IMR-90 (cell line): ENCODE data around the gene DNASE1L1. TPM values are rescaled to one million over a fixed set of nuclear protein-coding genes. Genes with fewer than 3 reads are reported as not detected.

Experiments used
- ATAC-seq: fragments of 200-7000 bp; cut with Tn5 transposase; 2 replicates; pipeline ENCODE4 v1.9.1; 2020; ENCODE audit warnings: low read depth, mild to moderate bottlenecking, moderate library complexity
- BruUV-seq: library from RNA; stranded (reverse); fragments of 400-500 nt; replicated peaks from 2 replicates; lab custom pipeline; 2021; lab: Mats Ljungman, UMichigan
- CTCF ChIA-PET: fragments of 300-600 bp; formaldehyde crosslinking; extraction: SDS; loops from one replicate; lab custom pipeline; 2021; ENCODE audit warnings: antibody characterized with exemption; lab: Yijun Ruan, JAX
- POLR2A ChIA-PET: fragments of 300-600 bp; sonication (Branson Sonifier 250); formaldehyde crosslinking; loops from one replicate; lab custom pipeline; 2022; ENCODE audit warnings: antibody characterized with exemption; ENCODE audit not compliant: unreplicated experiment; lab: Charles Lee
- DNase-seq: peaks from one replicate; pipeline ENCODE4 v3.0.0; 2013
- H2AFZ ChIP-seq: replicated peaks from 2 replicates; pipeline ENCODE3; 2013; ENCODE audit warnings: low read length, mild to moderate bottlenecking; ENCODE audit not compliant: poor library complexity
- H2AK5ac ChIP-seq: 2 replicates; pipeline ENCODE4 v1.6.1; 2013; ENCODE audit warnings: low read depth, low read length, inconsistent platforms
- H2AK9ac ChIP-seq: replicated peaks from 2 replicates; pipeline ENCODE3; 2013; ENCODE audit warnings: mild to moderate bottlenecking, low read depth, low read length, moderate library complexity; ENCODE audit not compliant: poor library complexity
- H2BK120ac ChIP-seq: 2 replicates; pipeline ENCODE4 v1.6.1; 2013; ENCODE audit warnings: low read depth, low read length, inconsistent platforms
- H2BK15ac ChIP-seq: 3 replicates; pipeline ENCODE4 v1.6.1; 2013; ENCODE audit warnings: low read depth, low read length, inconsistent platforms
- H2BK20ac ChIP-seq: 2 replicates; pipeline ENCODE4 v1.6.1; 2013; ENCODE audit warnings: low read depth, mild to moderate bottlenecking, inconsistent platforms, low read length, moderate library complexity
- H2BK5ac ChIP-seq: 2 replicates; pipeline ENCODE4 v1.6.1; 2013; ENCODE audit warnings: mild to moderate bottlenecking, low read depth, low read length, inconsistent platforms; ENCODE audit not compliant: poor library complexity, severe bottlenecking
- H3K14ac ChIP-seq: replicated peaks from 2 replicates; pipeline ENCODE4 v1.6.1; 2013; ENCODE audit warnings: low read depth, low read length, inconsistent platforms
- H3K18ac ChIP-seq: 2 replicates; pipeline ENCODE4 v1.6.1; 2013; ENCODE audit warnings: low read depth, low read length, control low read depth
- H3K23ac ChIP-seq: 2 replicates; pipeline ENCODE4 v1.6.1; 2013; ENCODE audit warnings: low read depth, low read length, inconsistent platforms
- H3K27ac ChIP-seq: 2 replicates; pipeline ENCODE4 v1.5.1; 2013; ENCODE audit warnings: mild to moderate bottlenecking, control low read depth, low read length; ENCODE audit not compliant: insufficient read depth
- H3K27me3 ChIP-seq: 2 replicates; pipeline ENCODE4 v1.6.1; 2013; ENCODE audit warnings: low read length; ENCODE audit not compliant: control insufficient read depth, insufficient read depth
- H3K36me3 ChIP-seq: 2 replicates; pipeline ENCODE4 v1.6.1; 2013; ENCODE audit warnings: low read length, mixed read lengths; ENCODE audit not compliant: control insufficient read depth, insufficient read depth
- H3K4ac ChIP-seq: 2 replicates; pipeline ENCODE4 v1.6.1; 2013; ENCODE audit warnings: low read depth, low read length, inconsistent platforms
- H3K4me1 ChIP-seq: 2 replicates; pipeline ENCODE4 v1.6.1; 2013; ENCODE audit warnings: low read length, mixed read lengths; ENCODE audit not compliant: control insufficient read depth, insufficient read depth
- H3K4me2 ChIP-seq: 2 replicates; pipeline ENCODE4 v1.6.1; 2013; ENCODE audit warnings: low read depth, mild to moderate bottlenecking, control low read depth, low read length, moderate library complexity
- H3K4me3 ChIP-seq: 2 replicates; pipeline ENCODE4 v1.5.1; 2013; ENCODE audit warnings: low read depth, mild to moderate bottlenecking, control low read depth, low read length, moderate library complexity; ENCODE audit not compliant: insufficient read depth
- H3K56ac ChIP-seq: 2 replicates; pipeline ENCODE4 v1.6.1; 2013; ENCODE audit warnings: low read length, inconsistent platforms; ENCODE audit not compliant: insufficient read depth; ENCODE audit errors: extremely low read depth
- H3K79me1 ChIP-seq, 2 experiments: 2 replicates each; pipeline ENCODE4 v1.6.1; 2013; ENCODE audit warnings: low read length in 2 of 2, inconsistent platforms in 1 of 2, low read depth in 1 of 2
- H3K9ac ChIP-seq: 2 replicates; pipeline ENCODE4 v1.6.1; 2013; ENCODE audit warnings: low read depth, low read length, control low read depth
- H3K9me1 ChIP-seq: 2 replicates; pipeline ENCODE4 v1.6.1; 2013; ENCODE audit warnings: low read length, inconsistent platforms; ENCODE audit not compliant: insufficient read depth
- H3K9me3 ChIP-seq: 2 replicates; pipeline ENCODE4 v1.6.1; 2013; ENCODE audit warnings: low read length; ENCODE audit not compliant: control insufficient read depth, insufficient read depth
- H4K20me1 ChIP-seq: 2 replicates; pipeline ENCODE4 v1.6.1; 2013; ENCODE audit warnings: low read length, inconsistent platforms; ENCODE audit not compliant: insufficient read depth
- H4K5ac ChIP-seq: 2 replicates; pipeline ENCODE4 v1.6.1; 2013; ENCODE audit warnings: mild to moderate bottlenecking, low read depth, low read length, control low read depth
- H4K8ac ChIP-seq, 2 experiments: 2 replicates each; pipeline ENCODE4 v1.6.1; 2013; ENCODE audit warnings: low read depth in 2 of 2, low read length in 2 of 2, control low read depth in 1 of 2, inconsistent platforms in 1 of 2
- H4K91ac ChIP-seq: 2 replicates; pipeline ENCODE4 v1.6.1; 2013; ENCODE audit warnings: low read depth, low read length, inconsistent platforms; ENCODE audit not compliant: insufficient read depth
- BHLHE40 ChIP-seq: fragments of 150-350 bp; IDR thresholded peaks from 2 replicates; pipeline ENCODE4 v1.6.1; 2016; ENCODE audit warnings: mild to moderate bottlenecking, low read depth, low read length
- CHD1 ChIP-seq: IDR thresholded peaks from 2 replicates; pipeline ENCODE4 v1.6.1; 2012; ENCODE audit warnings: low read depth, low read length, improper control_type of control experiment
- MAZ ChIP-seq: IDR thresholded peaks from 2 replicates; pipeline ENCODE4 v1.6.1; 2012; ENCODE audit warnings: low read depth, mild to moderate bottlenecking, low read length, improper control_type of control experiment, moderate library complexity, borderline replicate concordance
- NFE2L2 ChIP-seq: fragments of 150-350 bp; IDR thresholded peaks from 2 replicates; pipeline ENCODE4 v1.6.1; 2016; ENCODE audit warnings: low read depth, mild to moderate bottlenecking, low read length
- RAD21 ChIP-seq: IDR thresholded peaks from 2 replicates; pipeline ENCODE4 v1.6.1; 2012; ENCODE audit warnings: low read length, improper control_type of control experiment
- RCOR1 ChIP-seq: IDR thresholded peaks from 2 replicates; pipeline ENCODE4 v1.6.1; 2012; ENCODE audit warnings: mild to moderate bottlenecking, low read length, improper control_type of control experiment; ENCODE audit not compliant: insufficient replicate concordance
- RFX5 ChIP-seq: IDR thresholded peaks from 2 replicates; pipeline ENCODE4 v1.8.0; 2012; ENCODE audit warnings: low read depth, mild to moderate bottlenecking, low read length, moderate library complexity
- SMC3 ChIP-seq: fragments of 150-350 bp; IDR thresholded peaks from 2 replicates; pipeline ENCODE4 v1.6.1; 2016; ENCODE audit warnings: low read depth, mild to moderate bottlenecking, antibody characterized with exemption, low read length, moderate library complexity
- WGBS, 2 experiments: methylation state at CpG; one replicate each; pipeline versions ENCODE4 v1.1.5 to v1.1.7; 2013; ENCODE audit warnings: missing lambda C conversion rate in 2 of 2; ENCODE audit not compliant: insufficient read length in 1 of 2; ENCODE audit errors: extremely low coverage in 2 of 2; 5-methylcytosine and 5-hydroxymethylcytosine counted together
- dilution Hi-C: fragments of 300-500 bp; cut with HindIII; formaldehyde crosslinking; loops from one replicate; pipeline ENCODE4 v1.14.3; 2018; ENCODE audit warnings: low sequenced_read_pairs; ENCODE audit not compliant: unreplicated experiment
- in situ Hi-C: fragments of 300-500 bp; cut with MboI; formaldehyde crosslinking; loops from 3 replicates; pipeline ENCODE4 v1.14.3; 2019; ENCODE audit warnings: low sequenced_read_pairs, inconsistent platforms, mixed read lengths
- intact Hi-C: fragments of 100-400 bp; cut with micrococcal nuclease; formaldehyde crosslinking; loops from 2 replicates; pipeline ENCODE4 v1.10.0; 2022
- polyA plus RNA-seq, 3 experiments: library from polyadenylated mRNA; depleted of rRNA; stranded (reverse); fragments of >200 nt; gene quantifications; 2 replicates each; pipeline ENCODE4 v1.2.3, GENCODE V29; 2012; ENCODE audit warnings: low replicate concordance in 1 of 3
- total RNA-seq: library from RNA; depleted of rRNA; stranded (reverse); fragments of >200 nt; gene quantifications from 2 replicates; pipeline ENCODE4 v1.2.3, GENCODE V29; 2012
- TF ChIP-seq, protein P1 (sequence below): fragments of 150-350 bp; IDR thresholded peaks from 2 replicates; pipeline ENCODE4 v1.6.1; 2017; ENCODE audit warnings: mild to moderate bottlenecking, antibody characterized with exemption, low read length, low read depth
- TF ChIP-seq, protein P2 (sequence below): fragments of 150-350 bp; IDR thresholded peaks from 2 replicates; pipeline ENCODE4 v1.6.1; 2016; ENCODE audit warnings: low read depth, mild to moderate bottlenecking, low read length, moderate library complexity, borderline replicate concordance

Gene DNASE1L1
- total and polyA plus RNA-seq, 2 of the 4 experiments (the other 2 are of a cell fraction): 51.4 to 55.5 TPM

DNA sequence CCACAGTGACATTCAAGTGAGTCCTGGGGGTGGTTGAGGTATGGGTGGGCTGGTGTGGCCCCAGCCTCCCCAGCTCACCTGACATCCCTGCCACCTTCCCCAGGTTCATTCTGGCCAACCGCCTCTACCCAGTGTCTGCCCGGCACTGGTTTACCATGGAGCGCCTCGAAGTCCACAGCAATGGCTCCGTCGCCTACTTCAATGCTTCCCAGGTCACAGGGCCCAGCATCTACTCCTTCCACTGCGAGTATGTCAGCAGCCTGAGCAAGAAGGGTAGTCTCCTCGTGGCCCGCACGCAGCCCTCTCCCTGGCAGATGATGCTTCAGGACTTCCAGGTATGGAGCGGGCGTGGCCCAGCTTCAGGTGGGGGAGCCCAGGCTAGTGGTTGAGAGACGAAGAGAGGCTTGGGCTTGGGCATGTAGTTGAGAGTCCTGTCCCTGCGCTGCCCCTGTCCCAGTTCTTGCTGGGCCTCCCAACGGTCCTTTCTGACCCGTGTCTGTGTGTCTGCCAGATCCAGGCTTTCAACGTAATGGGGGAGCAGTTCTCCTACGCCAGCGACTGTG lies 26.2 kb upstream of the DNASE1L1 start:
- POLR2A ChIA-PET: no interaction called here
- peak overlapping the region; percentile 16 for H2AK9ac ChIP-seq
- H4K8ac ChIP-seq: no peak overlapping the region
- no peaks in the 10 kb centered on the region for H3K27me3 ChIP-seq
- no peak for DNase-seq
- no peak overlapping the region for H2AK5ac ChIP-seq
- no peak overlapping the region for H3K9ac ChIP-seq
- H2AFZ ChIP-seq: no peak overlapping the region
- peaks cover 21% of the 10 kb centered on the region for H4K20me1 ChIP-seq
- peaks cover 3% of the 10 kb centered on the region for H3K4me1 ChIP-seq
- H3K27ac ChIP-seq: no peak overlapping the region
- no peak overlapping the region for H3K56ac ChIP-seq
- H3K18ac ChIP-seq: no peak overlapping the region
- H2BK5ac ChIP-seq: no peak overlapping the region
- H3K79me1 ChIP-seq: peaks cover 0 to 16% of the 10 kb centered on the region in 2 experiments; a peak in 2 of 4 replicates
- no TSS peak for BruUV-seq
- H3K9me1 ChIP-seq: no peaks in the 10 kb centered on the region
- H4K5ac ChIP-seq: no peak overlapping the region
- H3K9me3 ChIP-seq: no peaks in the 10 kb centered on the region
- no peak for ATAC-seq
- H4K91ac ChIP-seq: no peak overlapping the region
- in situ Hi-C loops (no loop called here), dilution Hi-C loops (no loop called here), intact Hi-C loops (no loop called here)
- H3K23ac ChIP-seq: no peak overlapping the region
- H3K14ac ChIP-seq: no peak overlapping the region
- CTCF ChIA-PET: no interaction called here
- H2BK120ac ChIP-seq: no peak overlapping the region
- H3K4ac ChIP-seq: no peak overlapping the region
- 95% methylated on average over 6 of the region's 19 CpGs; no CpG with 5 or more reads in 1 of the 2 experiments for WGBS, 2 experiments
- no peak overlapping the region for H3K4me2 ChIP-seq
- H2BK15ac ChIP-seq: no peak overlapping the region
- H2BK20ac ChIP-seq: no peak overlapping the region
- peaks cover 43% of the 10 kb centered on the region for H3K36me3 ChIP-seq
- no peak for TF ChIP-seq SMC3
- no peak for TF ChIP-seq RFX5
- TF ChIP-seq CHD1: no peak
- TF ChIP-seq RAD21: no peak
- TF ChIP-seq BHLHE40: no peak
- TF ChIP-seq RCOR1: no peak
- no peak for TF ChIP-seq MAZ
- TF ChIP-seq, protein P1, sequence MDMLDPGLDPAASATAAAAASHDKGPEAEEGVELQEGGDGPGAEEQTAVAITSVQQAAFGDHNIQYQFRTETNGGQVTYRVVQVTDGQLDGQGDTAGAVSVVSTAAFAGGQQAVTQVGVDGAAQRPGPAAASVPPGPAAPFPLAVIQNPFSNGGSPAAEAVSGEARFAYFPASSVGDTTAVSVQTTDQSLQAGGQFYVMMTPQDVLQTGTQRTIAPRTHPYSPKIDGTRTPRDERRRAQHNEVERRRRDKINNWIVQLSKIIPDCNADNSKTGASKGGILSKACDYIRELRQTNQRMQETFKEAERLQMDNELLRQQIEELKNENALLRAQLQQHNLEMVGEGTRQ: no peak
- TF ChIP-seq NFE2L2: no peak
- TF ChIP-seq, protein P2, sequence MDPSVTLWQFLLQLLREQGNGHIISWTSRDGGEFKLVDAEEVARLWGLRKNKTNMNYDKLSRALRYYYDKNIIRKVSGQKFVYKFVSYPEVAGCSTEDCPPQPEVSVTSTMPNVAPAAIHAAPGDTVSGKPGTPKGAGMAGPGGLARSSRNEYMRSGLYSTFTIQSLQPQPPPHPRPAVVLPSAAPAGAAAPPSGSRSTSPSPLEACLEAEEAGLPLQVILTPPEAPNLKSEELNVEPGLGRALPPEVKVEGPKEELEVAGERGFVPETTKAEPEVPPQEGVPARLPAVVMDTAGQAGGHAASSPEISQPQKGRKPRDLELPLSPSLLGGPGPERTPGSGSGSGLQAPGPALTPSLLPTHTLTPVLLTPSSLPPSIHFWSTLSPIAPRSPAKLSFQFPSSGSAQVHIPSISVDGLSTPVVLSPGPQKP: no peak
- H3K4me3 ChIP-seq: no peak overlapping the region
